Astrocyte (in vitro differentiated cells and primary cell): Measurements from ENCODE around the gene GYS1.

Experiments used
- CTCF ChIP-seq: IDR thresholded peaks from 2 replicates; pipeline ENCODE4 v1.5.1; 2011; ENCODE audit warnings: low read depth, mild to moderate bottlenecking, inconsistent platforms, low read length, moderate library complexity; ENCODE audit not compliant: insufficient read depth
- EZH2 ChIP-seq: IDR thresholded peaks from 2 replicates; pipeline ENCODE4 v1.6.1; 2012; ENCODE audit warnings: mild to moderate bottlenecking, low read length, inconsistent platforms; ENCODE audit not compliant: insufficient read depth

- no peak for TF ChIP-seq CTCF
- TF ChIP-seq EZH2, result no peak
Measured at GRCh38 chr19:48950830-48951519, 42.1 kb downstream of the GYS1 start.
